ENCODE data around the gene AJM1.
"Not testable (repeated sequence)": the region's sequence is repeated elsewhere in the genome, so short reads cannot be mapped to it uniquely, and the experiment has no call there.

- TF ChIP-seq, protein P1, sequence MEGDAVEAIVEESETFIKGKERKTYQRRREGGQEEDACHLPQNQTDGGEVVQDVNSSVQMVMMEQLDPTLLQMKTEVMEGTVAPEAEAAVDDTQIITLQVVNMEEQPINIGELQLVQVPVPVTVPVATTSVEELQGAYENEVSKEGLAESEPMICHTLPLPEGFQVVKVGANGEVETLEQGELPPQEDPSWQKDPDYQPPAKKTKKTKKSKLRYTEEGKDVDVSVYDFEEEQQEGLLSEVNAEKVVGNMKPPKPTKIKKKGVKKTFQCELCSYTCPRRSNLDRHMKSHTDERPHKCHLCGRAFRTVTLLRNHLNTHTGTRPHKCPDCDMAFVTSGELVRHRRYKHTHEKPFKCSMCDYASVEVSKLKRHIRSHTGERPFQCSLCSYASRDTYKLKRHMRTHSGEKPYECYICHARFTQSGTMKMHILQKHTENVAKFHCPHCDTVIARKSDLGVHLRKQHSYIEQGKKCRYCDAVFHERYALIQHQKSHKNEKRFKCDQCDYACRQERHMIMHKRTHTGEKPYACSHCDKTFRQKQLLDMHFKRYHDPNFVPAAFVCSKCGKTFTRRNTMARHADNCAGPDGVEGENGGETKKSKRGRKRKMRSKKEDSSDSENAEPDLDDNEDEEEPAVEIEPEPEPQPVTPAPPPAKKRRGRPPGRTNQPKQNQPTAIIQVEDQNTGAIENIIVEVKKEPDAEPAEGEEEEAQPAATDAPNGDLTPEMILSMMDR (IDR thresholded peaks at IDR 0.05): not testable (repeated sequence)
- TF ChIP-seq EZH2phosphoT487 (IDR thresholded peaks at IDR 0.05): not testable (repeated sequence)
These were observed 24.7 kb downstream of the AJM1 start for GRCh38 chr9:136866898-136867421.
